ENCODE data around the gene AP5S1. TPM values are rescaled to one million over a fixed set of nuclear protein-coding genes. Genes with fewer than 3 reads are reported as not detected.

The AP5S1 gene
- total RNA-seq, 2 experiments from 2014 or later = 13.8 to 16.5 TPM

GRCh38 chr20:3865887-3866407 lies 45.6 kb downstream of the AP5S1 start:
- no peak for ATAC-seq
- no peaks in the 10 kb centered on the region for H3K4me1 Mint-ChIP-seq (ENCODE audit: low read depth)
- H3K4me3 Mint-ChIP-seq = no peak overlapping the region
- POLR2A ChIA-PET = interaction anchor here (0.6 to 1.1 kb wide), 2 partner anchors 11 to 126 kb away, joined by 3 read pairs; no protein-coding TSS in a partner anchor
- no peak for DNase-seq
- H3K36me3 Mint-ChIP-seq (ENCODE audit: low read depth) = peaks cover 60% of the 10 kb centered on the region
- no peak overlapping the region for H3K27ac Mint-ChIP-seq
- H3K27me3 Mint-ChIP-seq (ENCODE audit: low read depth) = no peaks in the 10 kb centered on the region
- CTCF ChIA-PET = interaction anchor here (3.1 kb wide), 1 partner anchor 11 kb away, joined by 13 read pairs; no protein-coding TSS in a partner anchor
- no peaks in the 10 kb centered on the region for H3K9me3 Mint-ChIP-seq (ENCODE audit: insufficient read depth)

DNA sequence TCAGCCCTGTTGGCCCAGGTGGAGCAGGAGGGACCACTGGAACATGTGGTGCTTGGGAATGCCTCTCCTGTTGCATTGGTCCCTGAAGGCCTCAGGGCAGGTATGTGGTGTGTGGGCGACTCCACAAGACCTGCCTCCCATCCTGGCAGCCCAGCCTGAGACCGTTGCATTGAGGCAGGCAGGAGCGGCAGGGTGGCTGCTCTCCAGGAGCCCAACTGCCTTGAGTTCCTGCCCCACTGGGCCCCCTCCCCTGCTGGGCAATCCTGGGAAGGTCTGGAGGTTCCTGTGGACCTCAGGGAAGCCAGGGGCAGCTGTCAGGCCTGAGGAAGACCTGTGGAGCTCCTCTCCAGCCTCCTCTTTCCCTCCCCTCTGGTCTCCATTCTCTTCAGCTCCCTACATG lies 46.1 kb downstream of the AP5S1 start:
- H3K4me1 Mint-ChIP-seq (ENCODE audit: low read depth) = no peaks in the 10 kb centered on the region
- ATAC-seq = no peak

DNA sequence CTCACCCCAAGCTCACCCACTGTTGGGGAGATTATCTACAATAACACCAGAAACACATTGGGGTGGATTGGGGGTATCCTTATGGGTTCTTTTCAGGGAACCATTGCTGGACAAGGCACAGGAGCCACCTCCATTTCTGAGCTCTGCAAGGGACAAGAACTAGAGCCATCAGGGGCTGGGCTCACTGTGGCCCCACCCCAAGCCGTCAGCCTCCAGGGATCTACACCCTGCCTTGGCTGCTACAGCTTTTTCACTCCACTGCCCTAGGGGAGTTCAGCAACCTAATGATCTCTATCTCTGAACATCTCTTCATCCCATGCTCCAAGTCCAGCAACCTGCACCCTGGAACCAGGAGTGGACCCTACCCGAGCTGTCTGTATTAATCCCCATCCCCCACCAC lies 47.5 kb downstream of the AP5S1 start:
- no peak for DNase-seq
- CTCF ChIA-PET = interaction anchor here (3.1 kb wide), 1 partner anchor 13 kb away, joined by 13 read pairs; no protein-coding TSS in a partner anchor
- H3K4me1 Mint-ChIP-seq (ENCODE audit: low read depth) = no peaks in the 10 kb centered on the region
- H3K27me3 Mint-ChIP-seq (ENCODE audit: low read depth) = no peaks in the 10 kb centered on the region
- POLR2A ChIA-PET = no interaction called here
- peaks cover 50% of the 10 kb centered on the region for H3K36me3 Mint-ChIP-seq (ENCODE audit: low read depth)
- ATAC-seq = no peak
- no peak overlapping the region for H3K4me3 Mint-ChIP-seq
- no peaks in the 10 kb centered on the region for H3K9me3 Mint-ChIP-seq (ENCODE audit: insufficient read depth)
- H3K27ac Mint-ChIP-seq = no peak overlapping the region

More for the DNA sequence above, 46.1 kb downstream of the AP5S1 start:
- Mint-ChIP-seq H3K9me3 (ENCODE audit: insufficient read depth) (no peaks in the 10 kb centered on the region), H3K27me3 (ENCODE audit: low read depth) (no peaks in the 10 kb centered on the region), H3K4me3 (no peak overlapping the region), H3K27ac (peak overlapping the region; percentile 46), H3K36me3 (ENCODE audit: low read depth) (peaks cover 55% of the 10 kb centered on the region)
- POLR2A ChIA-PET = interaction anchor here (0.6 kb wide), 1 partner anchor 125 kb away, joined by 3 read pairs; no protein-coding TSS in a partner anchor
- DNase-seq = no peak
- CTCF ChIA-PET = interaction anchor here (1.1 to 3.1 kb wide), 2 partner anchors 12 to 156 kb away, joined by 4 to 13 read pairs; no protein-coding TSS in a partner anchor

DNA sequence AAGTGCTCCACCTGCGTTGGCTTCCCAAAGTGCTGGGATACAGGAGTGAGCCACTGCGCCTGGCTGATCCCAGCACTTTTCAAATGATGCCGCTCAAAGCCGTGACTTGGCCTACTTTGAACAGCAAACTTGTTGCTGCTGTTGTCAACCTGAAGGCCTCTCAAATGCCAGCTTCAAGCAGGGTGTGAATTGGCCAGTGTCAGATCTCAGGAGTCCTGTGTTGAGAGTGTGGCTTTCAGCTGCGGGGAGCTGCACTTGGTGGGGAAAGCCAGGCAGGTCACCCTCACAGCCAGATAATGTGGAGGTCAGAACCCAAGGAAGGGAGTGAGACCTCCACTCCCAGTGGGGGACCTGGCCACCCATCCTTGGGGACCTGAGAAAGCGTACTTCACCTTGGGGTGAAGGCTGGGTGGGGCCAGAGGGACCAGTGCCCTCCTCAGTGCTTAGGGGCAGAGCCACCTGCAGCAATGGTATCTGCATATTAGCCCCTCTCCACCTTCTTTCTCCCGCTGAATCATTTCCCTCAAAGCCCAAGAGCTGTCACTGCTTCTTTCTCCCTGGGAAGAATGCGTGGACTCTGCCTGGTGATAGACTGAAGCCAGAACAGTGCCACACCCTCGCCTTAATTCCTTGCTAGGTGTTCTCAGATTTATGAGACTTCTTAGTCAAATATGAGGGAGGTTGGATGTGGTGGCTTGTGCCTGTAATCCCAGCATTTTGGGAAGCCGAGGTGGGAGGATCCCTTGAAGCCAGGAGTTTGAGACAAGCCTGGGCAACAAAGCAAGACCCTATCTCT lies 49.7 kb downstream of the AP5S1 start:
- CTCF ChIA-PET = no interaction called here
- H3K36me3 Mint-ChIP-seq (ENCODE audit: low read depth) = peaks cover 51% of the 10 kb centered on the region
- no peak for DNase-seq
- POLR2A ChIA-PET = interaction anchor here (1.0 kb wide), 1 partner anchor 54 kb away, joined by 5 read pairs; no protein-coding TSS in a partner anchor
- H3K9me3 Mint-ChIP-seq (ENCODE audit: insufficient read depth) = no peaks in the 10 kb centered on the region
- no peaks in the 10 kb centered on the region for H3K27me3 Mint-ChIP-seq (ENCODE audit: low read depth)
- no peak for ATAC-seq
- H3K4me3 Mint-ChIP-seq = no peak overlapping the region
- H3K27ac Mint-ChIP-seq = no peak overlapping the region
- peaks cover 3% of the 10 kb centered on the region for H3K4me1 Mint-ChIP-seq (ENCODE audit: low read depth)

GRCh38 chr20:3871550-3872265 lies 51.4 kb downstream of the AP5S1 start:
- no peak for DNase-seq
- Mint-ChIP-seq H3K27ac (no peak overlapping the region), H3K9me3 (ENCODE audit: insufficient read depth) (no peaks in the 10 kb centered on the region), H3K27me3 (ENCODE audit: low read depth) (no peaks in the 10 kb centered on the region), H3K36me3 (ENCODE audit: low read depth) (peaks cover 52% of the 10 kb centered on the region), H3K4me1 (ENCODE audit: low read depth) (peaks cover 13% of the 10 kb centered on the region), H3K4me3 (no peak overlapping the region)
- ATAC-seq = no peak
- ChIA-PET CTCF (interaction anchor here (1.3 kb wide), 1 partner anchor 16 kb away, joined by 3 read pairs; no protein-coding TSS in a partner anchor), POLR2A (interaction anchor here (0.6 kb wide), 1 partner anchor 822 kb away, joined by 8 read pairs; no protein-coding TSS in a partner anchor)

GRCh38 chr20:3873507-3873906 lies 53.2 kb downstream of the AP5S1 start:
- POLR2A ChIA-PET = no interaction called here
- H3K27ac Mint-ChIP-seq = no peak overlapping the region
- CTCF ChIA-PET = no interaction called here
- no peaks in the 10 kb centered on the region for H3K27me3 Mint-ChIP-seq (ENCODE audit: low read depth)
- no peak for DNase-seq
- peaks cover 45% of the 10 kb centered on the region for H3K36me3 Mint-ChIP-seq (ENCODE audit: low read depth)
- H3K4me3 Mint-ChIP-seq = no peak overlapping the region
- H3K4me1 Mint-ChIP-seq (ENCODE audit: low read depth) = peaks cover 15% of the 10 kb centered on the region
- no peaks in the 10 kb centered on the region for H3K9me3 Mint-ChIP-seq (ENCODE audit: insufficient read depth)
- no peak for ATAC-seq

- ChIA-PET CTCF (no interaction called here), POLR2A (no interaction called here)
- H3K4me3 Mint-ChIP-seq = no peak overlapping the region
- no peak for DNase-seq
- peak overlapping the region; percentile 27 for H3K27ac Mint-ChIP-seq
- no peaks in the 10 kb centered on the region for H3K27me3 Mint-ChIP-seq (ENCODE audit: low read depth)
- ATAC-seq = no peak
- peaks cover 15% of the 10 kb centered on the region for H3K4me1 Mint-ChIP-seq (ENCODE audit: low read depth)
- peaks cover 49% of the 10 kb centered on the region for H3K36me3 Mint-ChIP-seq (ENCODE audit: low read depth)
- no peaks in the 10 kb centered on the region for H3K9me3 Mint-ChIP-seq (ENCODE audit: insufficient read depth)
Measured at GRCh38 chr20:3874194-3874844, 54.0 kb downstream of the AP5S1 start.

GRCh38 chr20:3875378-3875974 lies 55.1 kb downstream of the AP5S1 start:
- H3K27me3 Mint-ChIP-seq (ENCODE audit: low read depth) = no peaks in the 10 kb centered on the region
- DNase-seq (no peak), ATAC-seq (no peak)
- no peaks in the 10 kb centered on the region for H3K9me3 Mint-ChIP-seq (ENCODE audit: insufficient read depth)
- peaks cover 45% of the 10 kb centered on the region for H3K36me3 Mint-ChIP-seq (ENCODE audit: low read depth)
- no peak overlapping the region for H3K4me3 Mint-ChIP-seq
- no peak overlapping the region for H3K27ac Mint-ChIP-seq
- POLR2A ChIA-PET = interaction anchor here (0.6 kb wide), 1 partner anchor 76 kb away, joined by 3 read pairs; no protein-coding TSS in a partner anchor
- H3K4me1 Mint-ChIP-seq (ENCODE audit: low read depth) = peaks cover 15% of the 10 kb centered on the region
- CTCF ChIA-PET = interaction anchor here (1.1 to 1.7 kb wide), 3 partner anchors 55 to 165 kb away, joined by 3 read pairs; partner anchors contain the start of gene CENPB

DNA sequence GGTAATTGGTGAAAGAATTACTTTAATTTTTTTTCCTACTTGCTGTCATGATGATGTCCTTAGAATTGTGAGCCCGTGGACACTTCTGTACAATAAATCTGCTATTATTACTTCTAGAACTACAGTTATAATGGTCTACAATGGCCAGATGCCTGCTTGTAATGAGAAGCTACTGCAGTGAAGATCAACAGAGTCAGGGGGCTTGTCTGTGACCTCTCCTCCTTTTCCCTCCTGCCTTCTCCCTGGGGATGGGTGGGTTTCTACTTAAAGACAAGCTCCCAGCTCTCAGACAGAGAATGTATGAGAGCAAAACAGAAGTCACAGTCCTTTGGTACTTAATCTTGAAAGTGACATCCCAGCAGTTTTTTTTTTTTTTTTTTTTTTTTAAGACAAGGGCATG lies 55.7 kb downstream of the AP5S1 start:
- H3K36me3 Mint-ChIP-seq (ENCODE audit: low read depth) = peaks cover 42% of the 10 kb centered on the region
- H3K9me3 Mint-ChIP-seq (ENCODE audit: insufficient read depth) = no peaks in the 10 kb centered on the region
- H3K4me1 Mint-ChIP-seq (ENCODE audit: low read depth) = peaks cover 15% of the 10 kb centered on the region
- DNase-seq (no peak), ATAC-seq (no peak)
- no peak overlapping the region for H3K4me3 Mint-ChIP-seq
- no peak overlapping the region for H3K27ac Mint-ChIP-seq
- ChIA-PET CTCF (interaction anchor here (1.1 to 1.7 kb wide), 3 partner anchors 55 to 165 kb away, joined by 3 read pairs; partner anchors contain the start of gene CENPB), POLR2A (interaction anchor here (0.6 to 0.8 kb wide), 2 partner anchors 10 to 76 kb away, joined by 3 to 4 read pairs; no protein-coding TSS in a partner anchor)
- no peaks in the 10 kb centered on the region for H3K27me3 Mint-ChIP-seq (ENCODE audit: low read depth)

GRCh38 chr20:3876676-3877075 lies 56.3 kb downstream of the AP5S1 start:
- ATAC-seq (no peak), DNase-seq (no peak)
- H3K27me3 Mint-ChIP-seq (ENCODE audit: low read depth) = no peaks in the 10 kb centered on the region
- H3K36me3 Mint-ChIP-seq (ENCODE audit: low read depth) = peaks cover 43% of the 10 kb centered on the region
- no peak overlapping the region for H3K4me3 Mint-ChIP-seq
- H3K27ac Mint-ChIP-seq = no peak overlapping the region
- POLR2A ChIA-PET = interaction anchor here (0.8 to 0.9 kb wide), 2 partner anchors 9 to 12 kb away, joined by 4 read pairs; no protein-coding TSS in a partner anchor
- CTCF ChIA-PET = interaction anchor here (1.4 to 1.7 kb wide), 2 partner anchors 56 to 166 kb away, joined by 3 read pairs; no protein-coding TSS in a partner anchor
- peaks cover 15% of the 10 kb centered on the region for H3K4me1 Mint-ChIP-seq (ENCODE audit: low read depth)
- no peaks in the 10 kb centered on the region for H3K9me3 Mint-ChIP-seq (ENCODE audit: insufficient read depth)
